ENCODE measurements around the gene DCHS2.

The DCHS2 gene, protein sequence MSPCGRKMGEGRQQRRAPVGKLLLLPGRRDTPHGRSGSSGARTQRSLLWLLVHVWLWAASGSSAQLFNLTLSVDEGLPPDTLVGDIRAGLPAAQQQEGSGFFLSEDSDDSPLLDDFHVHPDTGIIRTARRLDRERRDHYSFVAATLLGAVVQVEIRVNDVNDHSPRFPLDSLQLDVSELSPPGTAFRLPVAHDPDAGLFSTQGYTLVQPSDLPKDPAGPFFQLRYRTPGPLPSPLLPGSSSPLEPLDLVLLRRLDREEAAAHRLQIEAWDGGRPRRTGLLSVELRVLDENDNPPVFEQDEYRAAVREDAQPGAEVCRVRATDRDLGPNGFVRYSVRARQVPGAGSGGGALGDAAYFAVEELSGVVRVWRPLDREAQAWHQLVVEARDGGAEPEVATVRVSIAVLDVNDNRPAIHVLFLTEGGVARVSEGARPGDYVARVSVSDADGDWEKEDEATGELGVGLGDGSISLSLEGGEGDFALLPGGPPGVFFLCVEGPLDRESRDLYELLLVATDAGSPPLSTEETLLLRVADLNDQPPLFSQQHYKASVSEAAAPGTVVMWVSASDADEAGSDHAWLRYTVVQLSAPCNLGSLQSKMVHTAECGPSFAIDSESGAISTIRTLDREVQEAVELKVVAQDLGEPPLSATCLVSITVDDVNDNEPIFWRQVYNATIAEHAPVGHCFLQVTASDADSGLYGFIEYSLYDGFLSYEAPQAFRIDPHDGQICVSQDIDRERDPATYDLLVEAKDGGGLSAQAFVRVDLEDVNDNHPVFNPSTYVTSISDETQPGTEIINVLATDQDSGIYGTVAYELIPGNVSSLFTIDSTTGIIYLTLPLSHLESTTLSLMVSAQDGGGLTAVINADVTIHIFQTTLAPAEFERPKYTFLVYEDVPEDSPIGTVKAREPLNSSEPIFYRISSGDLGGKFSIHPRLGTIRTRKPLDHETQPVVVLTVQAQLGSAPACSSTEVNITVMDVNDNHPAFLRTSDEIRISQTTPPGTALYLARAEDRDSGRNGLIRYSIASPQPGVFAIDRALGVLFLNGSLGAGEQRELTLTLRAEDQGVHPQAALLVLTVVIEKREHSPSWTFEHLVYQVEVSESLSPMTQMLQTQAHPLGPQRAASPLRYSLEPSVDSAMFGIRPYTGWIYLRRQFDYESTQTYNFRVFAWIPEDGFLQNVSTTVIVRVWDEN (N-terminal part only)

DNA sequence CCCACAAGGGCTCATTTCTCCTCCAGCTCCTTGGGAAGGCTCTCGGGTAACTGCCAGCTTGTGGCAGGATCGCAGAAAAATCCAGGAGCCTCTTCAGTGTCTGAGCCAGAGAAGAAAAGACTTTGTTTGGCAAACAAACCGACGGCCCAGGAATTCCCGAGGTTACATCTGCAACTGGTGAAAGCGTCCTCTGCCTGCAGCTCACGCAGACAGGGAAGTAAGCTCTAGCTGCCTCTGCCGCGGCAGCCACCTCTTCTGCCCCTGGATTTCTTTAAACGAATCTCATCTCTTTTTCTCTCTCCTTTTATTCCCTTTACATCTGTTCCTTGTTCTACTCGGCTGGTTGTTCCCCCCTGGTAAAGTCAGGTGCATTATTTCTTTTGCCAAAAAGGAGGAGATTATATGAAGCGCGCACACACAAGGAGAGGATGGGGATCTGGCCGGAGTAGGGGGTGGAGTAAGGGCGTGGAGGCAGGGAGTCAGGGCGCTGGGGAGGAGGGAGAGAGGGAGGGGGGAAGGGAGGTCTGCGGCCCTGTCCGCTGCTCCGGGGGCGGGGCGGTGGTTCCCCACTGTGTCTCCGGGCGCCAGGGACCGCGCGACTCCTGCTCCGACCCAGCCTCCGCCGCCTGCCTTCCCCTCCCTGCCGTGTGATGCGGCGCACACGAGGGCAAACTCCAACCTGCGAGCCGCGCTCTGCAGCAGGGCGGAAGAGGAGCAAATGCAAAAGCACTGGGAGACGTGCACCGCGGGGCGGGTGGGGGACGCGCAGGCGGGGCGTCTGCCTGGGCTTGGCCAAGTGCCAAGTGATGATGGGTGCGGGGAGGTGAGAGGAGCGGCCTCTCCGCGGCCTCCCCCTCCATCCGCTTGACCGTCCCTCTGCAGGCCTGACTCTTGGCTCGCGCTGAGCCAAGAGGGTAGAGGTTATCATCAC is at the start of gene DCHS2:
Gene DCHS2, minus strand, starts transcription at position 459 of the 931 bp plus-strand sequence. Its CDS starts 444 bp downstream, at position 15.
- no peak for DNase-seq (ENCODE audit: low read depth in 3 of 3, low spot score in 1 of 3)

DNA sequence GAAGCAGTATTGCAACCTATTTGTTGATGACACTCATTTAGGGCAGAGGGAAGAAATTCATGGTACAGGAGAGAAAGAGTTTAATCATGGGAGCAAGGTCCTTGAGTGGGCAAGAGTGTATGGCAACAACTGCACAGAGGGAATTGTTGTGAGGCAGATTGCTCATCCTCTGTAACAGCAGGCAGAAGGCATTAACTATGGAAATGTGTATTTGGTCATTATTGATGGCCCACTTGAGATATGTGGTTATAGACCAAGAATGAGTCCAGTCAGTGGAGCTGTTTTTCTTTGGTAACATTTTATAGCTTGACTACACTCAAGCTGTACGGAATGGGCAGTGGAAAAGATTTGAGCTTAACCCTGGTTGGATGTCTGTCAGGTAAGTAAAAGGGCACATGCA is 42.7 kb upstream of the DCHS2 start:
- no peak for DNase-seq (ENCODE audit: low read depth in 3 of 3, low spot score in 1 of 3)

DNA sequence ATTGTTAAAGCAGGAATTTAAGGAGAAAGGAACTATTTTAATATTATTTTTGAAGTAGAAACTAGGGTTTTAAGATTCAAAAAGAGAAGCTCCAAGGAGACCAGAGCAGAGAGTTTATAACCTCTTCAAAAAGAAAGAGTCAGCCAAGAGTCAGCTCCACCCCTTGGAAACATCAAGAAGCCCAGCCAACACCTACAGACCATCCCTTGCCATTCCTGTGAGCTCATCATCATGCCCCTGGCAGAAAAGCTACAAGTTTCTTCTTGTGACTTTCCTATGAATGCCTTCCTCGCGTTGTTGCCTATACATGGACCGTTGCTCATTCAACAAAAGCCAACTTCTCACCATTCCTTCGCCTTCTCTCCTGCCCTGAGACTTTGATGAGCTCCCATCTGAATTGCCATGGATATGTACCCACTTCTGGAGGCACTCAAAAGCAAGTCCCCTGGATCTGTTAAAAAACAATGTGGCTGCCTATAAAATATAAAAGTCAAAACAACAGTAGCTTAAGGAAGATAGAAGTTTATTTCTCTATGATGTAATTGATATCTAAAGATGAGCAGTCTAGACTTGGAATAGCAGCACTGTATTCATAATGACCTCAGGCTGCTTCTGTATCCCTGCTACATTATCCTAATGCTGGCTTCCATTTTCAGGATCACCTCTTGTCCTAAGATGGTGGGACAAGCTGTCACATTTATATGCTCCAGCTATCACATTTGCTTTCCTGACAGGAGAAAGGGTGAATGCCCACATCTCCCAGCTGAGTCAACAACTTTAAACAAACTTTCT is 38.3 kb upstream of the DCHS2 start:
- DNase-seq (ENCODE audit: low read depth in 3 of 3, low spot score in 1 of 3): no peak

DNA sequence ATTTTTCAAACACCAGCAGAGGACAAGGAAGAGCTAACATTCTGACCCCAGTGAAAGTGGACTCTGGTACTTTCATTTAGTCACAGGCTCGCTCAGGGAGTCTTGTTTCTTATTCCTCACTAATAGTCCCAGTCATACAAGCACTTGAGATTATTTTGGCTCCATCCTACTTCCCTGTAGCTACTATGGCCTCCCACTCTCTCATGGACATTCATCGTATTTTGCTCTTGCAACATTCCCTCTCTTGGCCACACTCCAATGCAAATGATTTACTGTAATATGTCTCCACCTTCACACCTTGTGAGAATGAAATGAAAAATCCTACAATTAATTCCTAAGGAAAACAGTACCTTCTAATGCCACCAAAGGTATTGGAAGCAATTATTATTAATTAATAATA is 37.3 kb upstream of the DCHS2 start:
- no peak for DNase-seq (ENCODE audit: low read depth in 3 of 3, low spot score in 1 of 3)

DNA sequence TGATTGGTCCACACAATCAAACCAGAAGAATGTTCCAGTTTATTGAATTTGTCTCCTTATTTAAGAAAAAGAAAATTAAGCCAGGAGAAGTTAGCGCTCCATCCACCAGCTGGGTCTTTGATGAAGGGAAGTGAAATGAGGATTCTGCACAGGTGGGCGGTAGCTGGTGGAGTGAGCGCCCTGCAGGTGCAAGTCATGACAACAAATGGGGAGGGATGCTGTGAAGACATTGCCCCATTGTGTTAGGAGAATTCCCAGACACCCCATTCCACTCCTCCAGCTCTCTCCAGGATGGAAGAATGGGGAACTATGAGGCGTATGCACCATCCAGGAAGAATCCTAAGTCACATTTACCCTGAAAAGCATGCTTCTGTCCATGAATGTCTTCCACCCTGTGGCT is 35.7 kb upstream of the DCHS2 start:
- no peak for DNase-seq (ENCODE audit: low read depth in 3 of 3, low spot score in 1 of 3)

DNA sequence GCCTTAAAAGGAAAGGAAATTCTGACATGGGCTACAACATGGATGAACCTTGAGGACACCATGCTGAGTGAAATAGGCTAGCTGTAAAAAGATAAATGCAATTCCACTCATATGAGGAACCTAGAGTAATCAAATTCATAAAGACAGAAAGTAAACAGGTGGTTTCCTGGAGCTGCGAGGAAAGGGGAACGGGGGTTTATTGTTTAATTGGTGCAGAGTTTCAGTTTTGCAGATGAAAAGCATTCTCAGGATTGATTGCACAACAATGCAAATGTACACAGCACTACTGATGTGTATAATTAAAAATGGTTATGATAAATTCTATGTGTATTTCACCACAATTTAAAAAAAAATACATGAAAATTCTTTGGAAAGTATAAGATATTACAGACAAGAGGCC is 34.6 kb upstream of the DCHS2 start:
- no peak for DNase-seq (ENCODE audit: low read depth in 3 of 3, low spot score in 1 of 3)

DNA sequence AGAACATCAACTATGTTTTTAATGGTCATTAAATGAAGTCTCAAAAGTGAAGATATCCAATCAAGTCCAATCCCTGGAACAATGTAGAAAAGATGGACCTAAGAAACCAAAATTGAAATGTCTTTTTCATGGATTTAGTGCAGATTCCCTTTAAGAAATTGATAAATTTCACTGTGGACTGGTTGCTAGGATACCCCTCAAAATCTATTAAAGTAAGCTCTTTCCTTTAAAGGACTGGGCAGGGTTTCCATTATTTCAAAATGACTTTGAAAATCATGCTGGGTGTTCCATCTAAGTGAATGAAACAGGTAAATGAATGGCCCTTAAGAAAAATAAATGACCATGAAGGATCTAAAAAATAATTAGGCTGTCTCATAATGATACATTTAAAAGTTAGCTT is 30.0 kb upstream of the DCHS2 start:
- DNase-seq (ENCODE audit: low read depth in 3 of 3, low spot score in 1 of 3): no peak

DNA sequence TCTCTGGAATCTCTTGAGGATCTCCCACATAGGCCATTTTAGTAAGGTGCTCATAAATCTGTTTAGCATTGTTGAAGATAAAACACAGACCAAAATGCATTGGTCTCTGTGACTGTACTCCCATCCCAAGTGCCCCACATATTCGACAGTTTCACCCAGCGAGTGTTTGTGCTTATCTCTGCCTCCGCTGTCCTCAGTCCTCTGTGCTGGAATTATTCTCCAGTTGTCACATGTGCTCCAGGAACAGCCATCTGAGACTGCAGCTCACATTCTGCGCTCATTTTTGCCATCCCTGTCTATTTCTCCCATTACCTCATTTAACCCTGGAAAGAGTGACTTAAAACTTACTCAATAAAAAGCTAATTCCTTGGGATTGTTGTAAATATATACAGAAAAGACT is 27.6 kb upstream of the DCHS2 start:
- no peak for DNase-seq (ENCODE audit: low read depth in 3 of 3, low spot score in 1 of 3)

DNA sequence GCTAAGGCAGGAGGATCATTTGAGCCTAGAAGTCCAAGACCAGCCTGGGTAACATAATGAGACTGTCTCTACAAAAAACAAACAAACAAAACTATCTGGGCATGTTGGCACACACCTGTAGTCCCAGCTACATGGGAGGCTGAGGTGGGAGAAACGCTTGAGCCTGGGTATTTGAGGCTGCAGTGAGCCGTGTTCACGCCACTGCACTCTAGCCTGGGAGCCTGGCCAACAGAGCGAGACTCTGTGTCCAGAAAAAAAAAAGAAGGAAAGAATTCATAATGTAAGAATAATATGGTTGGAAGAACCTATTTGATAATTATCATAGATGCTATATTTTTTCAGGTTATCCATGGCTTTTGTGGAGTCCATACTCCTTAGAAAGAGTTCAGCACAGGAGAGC is 26.0 kb upstream of the DCHS2 start:
- DNase-seq (ENCODE audit: low read depth in 3 of 3, low spot score in 1 of 3): no peak

DNA sequence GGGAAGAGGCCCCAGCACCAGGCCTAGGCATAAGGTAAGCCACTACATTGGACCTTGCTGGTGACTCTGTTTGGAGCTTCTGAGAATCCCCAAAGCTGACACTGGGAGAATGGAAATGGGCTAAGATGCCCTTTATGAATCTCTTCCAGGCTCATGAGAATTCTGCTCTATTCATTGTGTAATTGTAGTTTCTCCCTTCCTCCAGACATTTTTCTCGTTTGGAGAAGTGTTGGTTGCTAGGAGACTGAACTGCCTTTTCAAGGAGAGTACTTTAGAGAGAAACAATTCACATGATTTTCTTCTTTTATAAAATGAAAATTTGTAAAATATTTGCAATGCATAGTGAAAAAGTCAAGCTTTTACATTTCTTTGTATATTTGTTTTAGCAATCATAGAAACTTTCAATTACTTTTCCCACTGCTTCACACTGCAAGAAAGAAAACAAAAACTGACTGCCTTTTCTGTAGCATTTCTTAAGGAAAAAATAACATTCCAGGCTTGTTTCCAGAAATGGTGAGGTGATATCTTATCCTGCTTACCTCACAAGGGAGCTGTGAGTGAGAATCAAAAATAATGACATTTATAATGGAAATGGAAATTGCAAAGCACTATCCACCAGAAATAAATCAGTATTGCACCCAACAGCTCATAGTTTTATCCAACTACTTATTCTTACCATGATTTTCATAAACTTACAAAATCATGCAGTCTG is 24.9 kb upstream of the DCHS2 start:
- DNase-seq (ENCODE audit: low read depth in 3 of 3, low spot score in 1 of 3): no peak

DNA sequence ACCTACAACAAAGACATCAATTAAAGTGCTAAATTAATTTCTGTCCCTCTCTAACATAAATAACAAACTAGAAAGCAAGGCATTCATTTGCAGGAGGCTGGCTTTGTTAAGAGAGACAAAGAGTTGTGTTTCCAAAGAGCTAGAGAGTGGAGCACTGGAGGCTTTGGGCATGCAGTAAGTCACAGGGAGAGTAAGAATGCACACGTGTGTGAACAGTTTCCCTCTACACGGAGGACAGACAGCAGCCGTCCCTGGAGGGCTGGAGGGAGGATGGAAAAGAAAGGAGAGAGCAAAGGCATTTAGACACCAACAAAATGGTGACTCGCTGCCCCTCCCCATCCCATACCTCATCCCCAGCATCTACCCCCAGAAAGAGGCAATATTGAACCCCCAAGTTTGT is 20.4 kb upstream of the DCHS2 start:
- no peak for DNase-seq (ENCODE audit: low read depth in 3 of 3, low spot score in 1 of 3)

DNA sequence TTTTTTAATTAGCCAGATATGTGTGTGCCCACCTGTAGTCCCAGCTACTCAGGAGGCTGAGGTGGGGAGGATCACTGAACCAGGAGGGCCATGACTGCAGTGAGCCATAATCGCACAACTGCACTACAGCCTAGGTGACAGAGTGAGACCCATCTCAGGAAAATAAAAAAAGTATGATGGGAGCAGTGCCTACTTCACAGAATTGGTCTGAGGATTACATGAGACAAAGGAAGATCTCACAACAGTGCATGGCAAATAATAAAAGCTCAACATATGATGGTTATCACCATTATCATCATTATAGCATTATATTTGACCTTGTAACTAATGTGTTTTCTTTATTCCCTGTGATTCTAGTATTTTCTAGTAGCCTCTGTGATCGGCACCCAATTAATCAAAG is 19.9 kb upstream of the DCHS2 start:
- no peak for DNase-seq (ENCODE audit: low read depth in 3 of 3, low spot score in 1 of 3)

DNA sequence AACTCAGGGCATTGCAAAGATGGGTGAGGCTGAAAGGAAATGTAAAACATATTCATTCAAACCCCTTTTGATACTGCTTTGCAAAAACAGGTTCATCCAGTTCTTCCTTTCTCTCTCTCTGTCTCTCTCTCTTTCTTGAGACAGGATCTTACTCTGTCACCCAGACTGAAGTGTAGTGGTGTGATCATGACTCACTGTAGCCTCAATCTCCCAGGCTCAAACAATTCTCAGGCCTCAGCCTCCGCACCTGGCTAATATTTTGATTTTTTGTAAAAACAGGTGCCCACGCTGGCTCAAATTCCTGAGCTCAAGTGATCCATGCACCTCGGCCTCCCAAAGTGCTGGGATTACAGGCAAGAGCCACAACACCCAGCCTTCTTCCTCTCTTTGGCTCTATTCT is 15.6 kb upstream of the DCHS2 start:
- DNase-seq (ENCODE audit: low read depth in 3 of 3, low spot score in 1 of 3): no peak

DNA sequence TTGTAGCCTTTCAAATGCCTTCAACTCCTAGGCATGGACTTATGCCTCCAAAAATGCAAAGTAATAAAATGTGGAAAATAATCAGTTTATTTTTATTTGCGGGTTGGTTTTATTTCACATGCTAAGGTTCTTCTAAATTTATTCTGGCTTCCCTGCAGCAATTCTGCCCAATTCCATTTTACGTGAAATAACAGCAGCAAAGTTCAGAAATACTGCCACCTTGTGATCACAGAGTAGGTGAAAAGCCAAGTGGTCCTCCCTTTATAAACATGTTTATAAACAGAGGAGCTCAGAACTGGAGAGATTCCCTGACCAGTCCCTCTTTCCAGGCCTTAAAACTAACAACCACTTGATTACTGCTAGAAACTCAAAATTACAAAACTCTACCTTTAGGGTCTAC is 14.7 kb upstream of the DCHS2 start:
- no peak for DNase-seq (ENCODE audit: low read depth in 3 of 3, low spot score in 1 of 3)

DNA sequence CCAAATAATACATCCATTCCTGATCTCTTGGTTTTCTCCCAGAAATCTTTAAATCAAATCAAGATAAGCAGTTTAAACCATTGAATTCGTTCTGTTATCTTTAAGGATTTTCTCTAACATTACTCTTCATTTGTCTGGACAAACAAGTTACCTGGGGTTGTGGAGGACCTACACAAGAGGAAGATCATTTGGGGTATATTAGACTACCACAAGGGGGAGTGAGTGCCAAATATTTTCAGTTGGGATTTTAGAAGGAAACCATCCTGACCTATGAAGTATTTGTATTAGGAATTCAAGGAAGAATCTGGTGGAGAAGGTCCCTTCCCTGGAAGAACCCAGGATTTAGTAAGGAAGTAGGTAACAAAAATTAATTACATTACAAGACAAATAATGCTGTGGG is 12.0 kb upstream of the DCHS2 start:
- no peak for DNase-seq (ENCODE audit: low read depth in 3 of 3, low spot score in 1 of 3)

DNA sequence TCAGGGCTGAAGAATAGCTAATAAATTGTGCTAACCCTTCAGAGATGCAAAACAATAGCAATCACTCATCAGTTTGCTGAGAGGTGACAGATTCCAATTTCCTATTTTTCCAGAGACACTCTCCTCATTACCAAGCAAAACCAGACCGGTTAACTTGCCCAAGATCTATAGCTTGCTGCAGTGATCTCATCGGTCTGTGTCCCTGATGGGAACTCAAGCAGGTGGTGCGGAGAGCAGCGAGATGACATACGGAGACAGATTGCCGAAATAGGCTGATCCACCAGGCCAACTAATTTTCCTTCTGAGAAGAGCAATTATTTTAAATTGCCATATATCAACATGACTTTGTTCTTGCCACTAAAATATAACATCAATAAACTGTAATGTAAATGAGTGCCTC is 10.5 kb upstream of the DCHS2 start:
- DNase-seq (ENCODE audit: low read depth in 3 of 3, low spot score in 1 of 3): no peak

DNA sequence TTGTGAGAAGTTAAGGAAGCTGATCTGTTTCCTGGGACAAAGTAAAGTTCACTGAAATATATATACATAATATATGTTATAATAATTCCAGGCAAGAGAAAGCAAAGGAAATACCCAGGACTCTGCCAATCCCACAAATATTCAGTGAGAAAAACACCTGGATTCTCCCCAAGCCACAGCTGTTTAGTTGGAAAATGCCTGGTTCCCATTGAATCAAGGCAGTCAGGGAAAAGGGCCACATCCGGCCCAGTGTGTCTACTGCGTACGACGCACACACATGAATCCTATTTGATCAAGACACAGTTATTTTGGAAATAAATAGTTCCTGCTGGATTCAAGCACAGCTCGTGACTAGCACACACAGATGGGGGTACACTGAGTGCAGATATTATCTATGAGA is 6.3 kb upstream of the DCHS2 start:
- DNase-seq (ENCODE audit: low read depth in 3 of 3, low spot score in 1 of 3): no peak

DNA sequence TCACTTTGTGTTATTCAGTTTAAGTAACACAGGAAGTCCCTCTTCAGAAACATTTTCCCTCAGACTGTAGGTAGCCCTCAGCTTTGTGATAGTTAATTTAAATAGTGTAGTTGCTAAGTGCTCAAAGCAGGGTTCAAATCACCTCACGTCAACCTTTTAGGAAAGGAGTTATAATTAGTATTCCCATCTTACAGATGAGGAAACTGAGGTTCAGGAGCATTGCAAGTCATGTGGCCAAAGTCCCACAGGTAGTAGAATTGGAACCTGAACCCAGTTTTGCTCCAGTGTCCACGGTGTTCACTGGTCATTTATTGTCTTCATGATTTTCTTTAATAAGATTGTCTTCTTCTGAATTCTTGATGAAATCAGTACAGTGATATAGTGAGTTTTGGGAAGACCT is 4.3 kb upstream of the DCHS2 start:
- DNase-seq (ENCODE audit: low read depth in 3 of 3, low spot score in 1 of 3): no peak

DNA sequence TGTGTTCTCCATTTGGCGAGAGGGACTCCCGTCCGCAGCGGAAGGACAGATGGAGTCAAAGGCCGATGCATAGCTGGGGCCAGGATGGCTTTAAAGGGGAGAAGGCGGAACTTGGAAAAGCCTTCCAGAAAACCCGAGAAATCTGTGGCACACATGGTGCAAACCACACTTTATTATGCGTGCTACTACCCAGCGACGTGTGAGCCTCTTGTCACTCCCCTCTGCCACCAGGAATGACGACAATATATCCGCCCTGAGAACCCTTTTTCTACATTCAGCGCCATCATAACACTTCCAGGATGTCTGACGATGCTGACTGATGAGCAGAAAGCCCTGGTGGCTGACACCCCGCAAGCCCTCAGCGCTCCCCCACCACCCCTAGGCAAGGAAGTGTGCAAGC is 689 bp upstream of the DCHS2 start:
- no peak for DNase-seq (ENCODE audit: low read depth in 3 of 3, low spot score in 1 of 3)

Data from stimulated activated CD4-positive, alpha-beta T cell treated with anti-CD3 and anti-CD28 coated beads, TNF-alpha, amount 100 ng/mL, for 1 hour (primary cell).